Bone marrow (tissue), 2 donors: ENCODE measurements around the gene TMEM37.

Experiments
- DNase-seq, 2 donors: peaks; one replicate each; lab custom pipeline; 2025; lab: John Stamatoyannopoulos, UW

The TMEM37 gene

DNA sequence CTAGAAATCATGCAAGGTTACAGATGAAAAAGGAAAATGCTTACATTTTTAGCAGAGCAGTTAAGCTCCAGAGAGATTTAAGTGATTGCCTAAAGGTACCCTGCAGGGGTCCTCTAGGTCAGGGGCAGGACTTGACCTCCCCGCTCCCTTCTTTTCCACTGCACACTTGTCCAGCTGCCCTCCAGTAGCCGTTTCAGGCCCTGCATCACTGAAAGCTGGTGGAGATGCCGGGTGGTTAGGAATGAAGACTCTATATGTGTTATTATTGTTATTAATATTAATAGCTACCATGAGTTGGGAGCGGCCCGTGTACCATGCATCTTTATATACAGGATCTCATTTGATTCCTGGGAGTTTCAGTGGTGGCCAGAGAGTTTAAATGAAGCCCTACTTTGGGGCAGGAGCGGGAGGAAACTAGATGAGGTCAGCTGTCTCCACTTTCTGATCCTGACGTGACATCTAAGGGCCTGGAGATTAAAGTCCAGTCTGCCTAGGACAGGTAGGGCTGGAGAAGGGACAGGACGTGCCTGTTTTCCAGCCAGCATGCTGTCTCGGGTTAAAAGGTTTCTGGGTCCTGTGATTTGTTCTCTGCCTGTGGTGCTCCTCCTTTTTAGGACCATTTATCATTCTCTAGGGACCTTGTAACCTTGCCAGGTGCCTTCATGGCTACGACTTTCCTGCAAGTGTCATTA, 2.1 kb downstream of the TMEM37 start:
- no peak for DNase-seq

DNA sequence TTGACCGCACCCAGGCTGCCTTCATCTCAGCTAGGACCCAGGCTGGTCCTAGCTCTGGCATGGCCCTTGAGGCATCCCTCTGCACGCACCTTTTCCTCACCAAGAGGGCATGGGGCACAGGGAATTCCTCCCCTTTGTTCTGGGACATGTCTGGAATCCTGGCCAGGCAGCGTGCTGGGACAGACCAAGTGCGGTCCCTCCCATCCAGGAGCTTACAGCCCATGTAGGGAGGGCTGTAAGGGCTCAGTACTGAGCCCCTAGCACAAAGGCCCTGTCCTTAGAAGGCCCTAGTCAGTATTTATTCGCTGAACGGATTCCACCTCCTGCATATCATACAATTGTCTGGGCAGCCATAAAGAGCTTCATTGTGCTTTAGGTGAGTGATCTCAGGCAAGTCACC, 3.0 kb downstream of the TMEM37 start:
- no peak for DNase-seq

DNA sequence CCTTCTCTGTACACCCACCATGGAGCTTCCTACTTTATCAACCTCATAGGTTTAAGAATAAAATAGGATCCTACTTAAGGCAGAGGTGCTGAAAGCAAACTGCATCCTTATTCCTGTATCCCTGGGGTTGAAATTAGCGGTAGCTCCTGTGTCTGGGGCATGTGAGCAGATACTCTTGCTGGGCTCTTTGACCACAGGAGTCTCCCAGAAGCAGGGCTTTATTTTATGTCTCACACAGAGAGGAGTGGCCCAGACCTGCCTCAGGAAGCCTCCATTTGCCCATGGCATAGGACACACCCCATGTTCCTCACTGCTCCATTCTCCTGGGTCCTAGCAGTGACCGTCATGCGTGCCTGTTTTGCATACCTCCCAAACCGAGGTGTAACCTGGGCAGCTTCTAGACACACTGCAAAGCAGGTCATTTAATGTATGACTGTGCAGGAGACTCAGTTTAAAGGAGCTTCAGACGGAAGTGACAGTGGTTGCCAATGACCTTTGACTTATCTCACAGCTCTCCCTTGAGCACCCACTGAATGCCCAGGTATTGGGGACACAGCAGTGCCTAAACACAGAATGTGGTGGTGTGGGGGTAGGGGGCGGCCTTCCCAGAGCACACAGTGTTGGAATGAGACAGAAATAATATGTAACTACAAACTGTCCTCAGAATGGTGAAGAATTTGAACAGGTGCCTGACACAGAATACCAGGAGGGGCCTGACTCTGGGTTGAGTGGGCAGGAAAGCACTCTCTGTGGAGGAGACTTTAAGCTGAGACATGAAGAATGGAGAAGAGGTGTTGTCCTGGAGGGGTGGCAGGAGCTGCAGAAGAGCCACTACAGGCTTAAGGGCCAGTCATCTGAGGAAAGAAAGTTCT, 3.7 kb downstream of the TMEM37 start:
- no peak for DNase-seq

DNA sequence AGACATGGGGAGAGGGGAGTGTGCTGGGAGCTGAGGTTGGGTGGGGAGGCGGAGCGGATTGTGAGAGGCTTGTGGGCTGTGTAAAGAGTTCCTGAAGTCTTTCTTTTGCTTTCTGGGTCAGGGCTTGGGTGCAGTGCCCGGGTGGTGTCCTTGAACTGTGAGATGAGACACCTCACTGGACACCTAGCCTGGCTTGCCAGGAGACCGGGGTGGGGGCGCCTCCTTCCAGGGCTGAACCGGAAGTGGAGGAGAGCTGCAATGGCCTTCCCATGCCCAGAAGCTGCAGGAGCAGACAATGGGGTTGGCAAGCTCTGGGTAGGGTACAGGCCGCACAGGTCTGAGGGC, 4.3 kb downstream of the TMEM37 start:
- DNase-seq: no peak

DNA sequence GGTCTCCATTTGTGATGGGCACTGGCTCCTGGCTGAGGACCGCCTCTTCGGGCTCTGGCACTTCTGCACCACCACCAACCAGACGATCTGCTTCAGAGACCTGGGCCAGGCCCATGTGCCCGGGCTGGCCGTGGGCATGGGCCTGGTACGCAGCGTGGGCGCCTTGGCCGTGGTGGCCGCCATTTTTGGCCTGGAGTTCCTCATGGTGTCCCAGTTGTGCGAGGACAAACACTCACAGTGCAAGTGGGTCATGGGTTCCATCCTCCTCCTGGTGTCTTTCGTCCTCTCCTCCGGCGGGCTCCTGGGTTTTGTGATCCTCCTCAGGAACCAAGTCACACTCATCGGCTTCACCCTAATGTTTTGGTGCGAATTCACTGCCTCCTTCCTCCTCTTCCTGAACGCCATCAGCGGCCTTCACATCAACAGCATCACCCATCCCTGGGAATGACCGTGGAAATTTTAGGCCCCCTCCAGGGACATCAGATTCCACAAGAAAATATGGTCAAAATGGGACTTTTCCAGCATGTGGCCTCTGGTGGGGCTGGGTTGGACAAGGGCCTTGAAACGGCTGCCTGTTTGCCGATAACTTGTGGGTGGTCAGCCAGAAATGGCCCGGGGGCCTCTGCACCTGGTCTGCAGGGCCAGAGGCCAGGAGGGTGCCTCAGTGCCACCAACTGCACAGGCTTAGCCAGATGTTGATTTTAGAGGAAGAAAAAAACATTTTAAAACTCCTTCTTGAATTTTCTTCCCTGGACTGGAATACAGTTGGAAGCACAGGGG, 5.5 kb downstream of the TMEM37 start:
- DNase-seq: no peak

DNA sequence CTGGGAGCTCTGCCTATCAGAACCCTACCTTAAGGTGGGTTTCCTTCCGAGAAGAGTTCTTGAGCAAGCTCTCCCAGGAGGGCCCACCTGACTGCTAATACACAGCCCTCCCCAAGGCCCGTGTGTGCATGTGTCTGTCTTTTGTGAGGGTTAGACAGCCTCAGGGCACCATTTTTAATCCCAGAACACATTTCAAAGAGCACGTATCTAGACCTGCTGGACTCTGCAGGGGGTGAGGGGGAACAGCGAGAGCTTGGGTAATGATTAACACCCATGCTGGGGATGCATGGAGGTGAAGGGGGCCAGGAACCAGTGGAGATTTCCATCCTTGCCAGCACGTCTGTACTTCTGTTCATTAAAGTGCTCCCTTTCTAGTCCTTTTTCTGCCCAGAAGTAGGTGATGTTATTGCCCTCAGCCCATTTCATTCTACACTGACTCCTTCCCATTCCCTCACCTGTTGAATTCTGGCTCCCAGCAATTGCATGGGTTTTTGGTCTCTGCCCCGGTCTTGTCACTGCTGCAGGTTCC, 6.5 kb downstream of the TMEM37 start:
- DNase-seq: no peak

DNA sequence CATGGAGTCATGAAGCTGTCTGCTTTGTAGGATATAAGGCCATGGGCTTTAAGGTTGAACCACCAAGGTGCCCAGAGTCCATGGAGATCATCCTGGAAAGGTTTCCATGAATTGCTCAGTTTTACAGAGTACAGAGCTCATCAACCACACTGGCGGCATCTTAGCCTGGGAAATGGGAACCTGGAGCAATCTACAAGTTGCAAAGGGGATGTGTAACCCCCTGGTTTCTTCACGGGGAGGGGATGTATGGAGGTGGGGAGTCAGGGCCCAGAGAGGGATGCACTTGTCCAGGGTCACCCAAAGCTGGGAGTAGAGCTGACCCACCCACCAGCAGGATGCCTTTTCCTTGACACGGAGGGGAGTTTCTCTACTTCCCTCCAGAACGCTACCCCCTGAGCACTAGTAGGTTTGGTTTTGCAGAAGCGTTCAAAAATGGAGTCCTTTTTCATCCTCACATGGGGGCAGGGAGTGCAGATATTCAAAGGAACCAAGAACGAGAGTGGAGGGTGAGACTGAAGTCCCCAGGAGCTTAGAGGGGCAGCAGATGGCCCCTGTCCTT, 7.2 kb downstream of the TMEM37 start:
- no peak for DNase-seq

DNA sequence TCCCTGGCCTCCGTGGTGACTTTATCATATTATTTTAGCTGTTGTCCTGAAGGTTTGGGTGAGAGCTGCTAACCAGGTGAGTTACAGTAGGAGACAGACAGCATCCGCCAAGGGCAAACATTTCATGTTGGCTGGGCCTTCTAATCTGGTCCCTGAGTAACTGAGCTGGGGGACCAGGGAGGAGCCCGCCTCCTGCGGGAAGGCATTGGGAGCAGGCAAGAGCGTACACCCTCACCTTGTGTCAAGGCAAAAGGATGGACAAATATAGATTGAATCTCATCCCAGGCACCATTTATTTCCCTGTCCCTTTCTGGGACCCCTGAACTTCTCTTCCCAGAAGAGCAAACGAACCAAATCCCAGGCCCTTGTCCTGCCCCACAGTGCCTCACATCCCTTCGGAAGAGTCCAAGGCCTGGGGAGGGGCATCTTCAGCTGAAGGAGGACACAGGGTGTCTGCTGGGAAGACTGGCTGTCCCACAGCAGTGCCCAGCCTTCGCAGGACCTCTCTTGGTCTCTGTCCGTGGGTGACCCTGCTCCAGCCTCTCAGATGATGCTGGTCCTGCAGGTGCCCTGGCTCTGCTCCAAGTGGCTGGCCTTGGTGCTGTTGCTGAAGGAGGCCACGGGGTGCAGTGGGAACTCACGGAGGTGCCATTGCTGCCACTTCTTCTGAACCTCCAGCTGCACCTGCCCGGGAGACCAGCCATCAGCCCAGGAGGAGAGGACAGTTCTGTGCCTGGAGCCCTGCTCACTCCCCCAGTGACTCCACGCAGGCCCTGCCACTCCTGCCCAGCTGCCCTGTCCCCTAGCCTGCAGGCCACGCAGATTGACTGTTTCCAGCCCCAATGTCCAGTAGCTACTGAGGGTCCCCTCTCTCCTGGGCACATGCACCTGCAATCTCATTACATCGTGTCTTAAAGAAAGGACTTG, 8.2 kb downstream of the TMEM37 start:
- no peak for DNase-seq

DNA sequence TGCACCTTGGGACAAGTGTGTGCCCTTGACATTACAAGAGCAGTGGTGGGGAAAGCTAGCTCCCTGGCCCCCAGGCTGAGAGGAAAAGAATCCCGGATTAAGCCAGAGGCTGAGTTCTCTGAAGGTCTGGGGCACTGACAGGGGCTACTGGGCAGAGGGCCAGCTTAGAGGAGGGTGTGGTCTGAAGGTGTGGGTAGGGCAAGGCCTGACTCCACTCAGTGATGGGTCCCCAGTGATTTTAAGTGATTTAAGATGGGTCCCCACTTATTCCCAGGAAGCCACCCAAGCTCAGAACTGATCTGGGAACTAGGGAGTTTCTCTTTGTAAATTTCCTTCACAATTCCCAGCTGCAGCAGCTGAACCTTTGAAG, 8.8 kb downstream of the TMEM37 start:
- no peak for DNase-seq

DNA sequence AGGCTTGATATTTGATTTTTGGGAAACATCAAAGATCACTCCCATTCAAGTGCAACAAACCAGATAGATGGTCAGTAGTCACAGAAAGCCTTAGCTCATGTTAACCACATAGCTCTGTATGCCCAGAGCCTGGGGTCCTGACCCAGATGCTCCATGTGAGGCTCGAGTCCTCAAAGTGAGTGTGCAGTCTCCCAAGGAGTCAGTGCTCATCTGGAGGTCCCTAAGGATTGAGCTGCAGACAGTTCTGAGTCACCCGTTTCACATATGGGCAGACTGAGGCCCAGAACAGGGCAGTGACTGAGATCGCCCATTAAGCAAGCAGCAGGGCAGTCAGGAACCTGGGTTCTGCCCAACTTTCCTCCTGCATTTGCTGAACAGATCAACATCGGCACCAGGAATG, 9.2 kb downstream of the TMEM37 start:
- DNase-seq: no peak

DNA sequence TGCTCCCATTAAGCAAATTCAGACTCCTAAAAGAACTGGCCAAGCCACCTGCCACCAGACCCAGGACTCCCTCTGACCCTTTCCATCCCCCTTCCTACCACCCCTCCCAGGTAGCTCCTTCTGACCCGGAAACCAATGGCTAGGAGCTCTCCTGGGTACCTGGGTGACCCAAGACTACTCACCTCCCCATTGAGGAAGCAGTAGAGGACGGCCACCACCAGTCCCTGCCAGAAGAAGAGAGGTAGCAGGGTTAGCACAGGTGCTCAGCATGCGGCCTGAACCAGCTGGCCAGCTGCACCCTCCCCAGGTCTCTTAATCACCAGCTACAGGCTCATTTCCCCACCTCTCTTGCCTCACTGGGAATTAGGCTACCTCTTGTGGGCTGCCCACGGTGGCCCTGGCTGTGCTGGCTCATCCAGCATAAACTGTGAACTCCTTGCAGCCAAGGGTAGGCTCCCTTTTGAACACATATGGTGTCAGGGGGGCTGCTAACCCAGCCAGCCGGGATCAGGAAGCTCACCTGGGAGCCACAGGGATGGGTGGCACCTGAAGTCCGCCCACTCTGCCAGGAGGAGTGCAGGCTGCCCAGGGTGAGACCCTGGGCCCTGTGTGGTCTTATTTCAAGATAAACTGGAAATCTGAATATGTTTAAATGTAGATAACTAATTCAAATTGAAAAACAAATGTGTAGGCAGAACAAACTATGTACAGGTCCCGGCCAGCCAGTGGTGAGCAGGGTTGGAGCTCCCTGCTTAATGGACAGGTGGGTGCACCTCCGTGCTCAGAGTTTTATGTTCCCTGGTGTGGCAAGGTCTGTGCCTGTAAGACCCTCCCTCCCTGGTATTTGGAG, 9.9 kb downstream of the TMEM37 start:
- no peak for DNase-seq

DNA sequence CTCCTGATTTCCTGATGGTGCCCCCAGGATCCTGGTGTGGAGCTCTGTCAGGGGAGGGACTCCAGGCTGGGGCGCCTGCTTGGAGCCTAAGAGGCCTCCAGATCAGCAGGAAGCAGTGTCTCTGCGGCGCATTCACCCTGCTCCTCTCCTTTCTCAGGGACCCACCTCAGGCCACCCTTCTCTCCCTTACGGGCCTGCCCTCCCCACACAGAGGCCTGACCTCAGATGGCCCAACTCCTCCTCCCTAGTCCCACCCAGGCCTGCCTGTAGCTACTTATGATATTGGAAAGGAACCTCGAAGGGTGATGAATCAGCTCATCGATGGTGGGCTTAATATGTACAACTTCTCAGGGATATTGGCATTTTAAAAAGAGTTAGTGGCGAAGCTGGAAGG, 10.6 kb downstream of the TMEM37 start:
- DNase-seq: no peak

DNA sequence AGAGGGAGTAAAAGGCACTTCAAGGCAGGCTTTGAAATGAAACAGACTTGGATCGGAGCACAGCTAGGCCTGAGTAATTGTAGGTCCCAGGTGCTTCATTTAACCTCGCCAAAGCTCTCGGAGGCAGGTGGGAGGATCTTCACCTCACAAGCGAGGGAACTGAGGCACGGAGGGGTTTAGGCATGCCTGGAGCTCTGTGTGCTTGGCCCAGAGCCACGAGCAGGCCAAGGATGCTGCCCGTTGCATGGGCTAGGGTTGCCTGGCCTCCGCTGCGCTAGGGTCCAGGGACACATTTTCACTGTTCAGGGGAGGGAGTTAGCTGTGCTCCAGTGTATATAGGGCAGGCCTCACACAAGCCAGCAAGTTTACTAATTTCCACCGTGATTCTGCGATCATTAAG, 11.2 kb downstream of the TMEM37 start:
- no peak for DNase-seq

DNA sequence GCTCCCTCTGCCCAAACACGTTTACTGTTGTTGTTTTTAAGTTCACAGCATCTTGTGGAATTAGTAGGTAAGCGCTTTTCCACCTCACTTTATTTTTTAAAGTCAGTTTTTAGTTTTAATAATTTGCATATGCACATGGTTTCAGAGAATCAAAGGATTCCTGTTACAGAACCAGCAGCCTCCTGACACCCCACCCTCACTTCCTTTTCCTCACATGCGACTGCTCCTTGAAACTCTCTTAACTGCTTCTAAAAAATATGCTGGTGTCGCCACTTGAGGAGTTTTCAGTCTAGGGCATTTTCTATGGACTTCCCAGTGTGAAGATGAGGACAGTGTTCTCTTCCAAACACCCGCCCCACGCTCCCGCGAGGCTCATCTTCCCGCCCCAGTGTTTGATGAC, 14.4 kb downstream of the TMEM37 start:
- DNase-seq: no peak

DNA sequence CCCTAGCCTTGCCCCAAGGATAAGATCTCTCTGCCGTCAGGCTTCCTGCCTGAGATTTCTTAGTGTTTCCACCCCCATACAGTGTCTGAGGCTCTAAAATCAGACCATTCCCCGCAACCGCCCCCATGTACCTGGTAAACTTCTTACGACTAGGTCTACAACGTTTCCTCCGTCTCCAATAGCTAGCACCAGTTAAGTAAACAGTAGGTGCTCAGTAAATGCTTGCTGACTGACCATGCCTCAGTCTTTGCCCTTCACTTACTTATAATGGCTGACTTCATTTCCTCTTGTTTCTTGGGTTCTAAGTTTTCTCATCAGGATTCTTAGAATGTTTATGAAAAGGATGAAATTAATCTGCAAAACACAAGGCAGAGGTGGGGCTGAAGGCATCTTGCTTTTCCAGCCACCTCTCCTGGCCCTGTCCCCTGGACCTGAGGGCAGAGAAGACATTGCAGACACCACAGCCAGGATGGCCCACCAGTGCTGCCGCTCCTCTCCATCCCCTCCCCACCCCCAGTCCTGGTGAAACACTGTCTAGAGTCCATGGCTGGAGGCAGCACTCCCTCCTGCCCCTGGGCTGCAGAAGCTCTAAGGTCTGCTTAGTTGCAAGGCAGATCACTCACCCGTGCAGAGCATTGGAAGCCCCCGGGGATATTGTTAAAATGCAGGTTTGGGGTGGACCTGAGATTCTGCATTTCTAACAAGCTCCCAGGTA, 16.9 kb downstream of the TMEM37 start:
- no peak for DNase-seq

DNA sequence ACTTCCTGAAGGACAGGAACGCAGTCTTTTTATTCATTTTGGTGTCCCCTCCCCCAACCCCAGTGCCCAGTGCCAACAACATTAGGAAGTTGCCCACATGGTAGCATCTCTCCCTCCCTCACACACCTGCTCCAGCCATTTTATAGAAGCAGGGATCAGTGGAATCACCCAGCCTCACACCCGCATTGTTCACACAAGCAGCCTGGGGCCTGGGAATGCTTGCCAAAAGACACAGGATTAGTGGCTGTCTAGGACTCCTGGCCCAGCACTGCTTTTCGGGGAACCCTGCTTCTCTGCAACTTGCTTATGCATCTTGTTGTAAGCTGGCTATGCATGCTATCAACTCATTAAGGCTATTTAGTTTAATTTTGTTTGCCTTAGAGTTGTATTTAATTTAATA, 17.9 kb downstream of the TMEM37 start:
- DNase-seq: no peak

DNA sequence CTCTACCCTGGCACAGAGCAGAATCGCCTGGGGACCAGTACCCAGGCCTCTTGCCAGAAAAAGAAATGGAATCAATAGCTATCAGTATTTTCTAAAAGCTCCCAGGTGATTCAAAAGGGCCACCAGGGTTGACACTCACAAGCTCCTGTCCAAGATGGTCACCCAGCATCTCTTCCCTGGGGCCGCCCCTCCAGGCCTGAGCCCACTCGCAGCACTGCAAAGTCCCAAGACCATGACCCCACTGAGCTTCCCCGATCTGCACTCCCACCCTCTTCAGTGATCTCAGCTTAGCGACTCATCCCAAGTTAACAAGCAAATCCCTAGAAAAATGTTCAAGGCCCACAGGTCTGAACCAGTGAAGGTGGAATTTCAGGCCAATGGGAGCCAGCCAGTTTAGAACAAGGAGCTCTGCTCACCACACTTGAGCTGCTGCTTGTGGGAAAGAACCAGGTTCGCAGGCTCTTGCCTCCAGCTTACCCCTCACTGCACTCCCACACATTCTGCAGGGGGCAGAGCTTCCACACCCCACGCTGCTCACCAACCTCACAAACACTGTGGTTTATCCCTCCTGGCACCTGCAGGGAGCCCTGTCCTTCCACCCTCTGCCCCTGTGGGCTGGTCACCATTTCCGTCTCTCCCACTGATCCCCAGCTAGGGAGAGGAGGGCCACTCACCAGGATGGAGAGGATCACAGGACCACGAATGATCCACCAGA, 19.8 kb downstream of the TMEM37 start:
- no peak for DNase-seq

DNA sequence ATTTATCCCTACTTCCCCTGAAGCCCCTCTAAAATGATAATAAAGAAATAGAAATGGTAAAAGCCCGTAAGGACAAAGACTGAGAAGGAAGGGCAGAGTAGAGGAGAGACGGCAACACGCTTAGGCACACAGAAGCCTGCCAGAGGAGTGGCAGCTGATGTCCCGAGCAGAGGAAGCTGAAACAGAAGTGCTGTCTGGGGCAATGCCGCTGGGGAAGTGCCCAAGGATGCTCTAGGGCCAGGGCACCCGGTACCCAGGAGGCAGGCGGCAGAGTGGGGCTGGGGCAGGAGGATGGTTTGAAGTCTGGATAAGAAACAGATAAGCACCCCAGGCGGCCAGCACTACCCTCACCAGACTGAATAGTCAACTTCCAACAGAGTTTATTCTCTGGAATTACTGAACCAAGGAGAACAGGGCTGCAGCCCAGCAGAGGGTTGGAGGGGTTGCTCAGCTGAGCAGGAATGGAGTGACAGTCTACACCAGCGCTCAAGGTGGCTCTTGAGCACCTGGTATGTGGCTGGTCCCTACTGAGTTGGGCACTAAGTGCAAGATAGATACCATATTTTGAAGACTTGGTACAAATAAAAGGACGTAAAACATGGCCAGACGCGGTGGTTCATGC, 22.4 kb downstream of the TMEM37 start:
- DNase-seq: no peak
